ENCODE results near the gene PLXNA4.
"Not testable (repeated sequence)": the region's sequence is repeated elsewhere in the genome, so short reads cannot be mapped to it uniquely, and the experiment has no call there.

PLXNA4 gene

GRCh38 chr7:132575982-132576720 is at the start of gene PLXNA4:
Gene PLXNA4 (minus strand): TSS chr7:132576470. CDS start chr7:132508693, 67,777 bp downstream.
- peak; percentile 38 for DNase-seq (ENCODE audit: low spot score)

- DNase-seq (ENCODE audit: low spot score), result no peak
These were observed 49.4 kb upstream of the PLXNA4 start for GRCh38 chr7:132625651-132626050.

- no peak for DNase-seq (ENCODE audit: low spot score)
These were observed 45.8 kb upstream of the PLXNA4 start for GRCh38 chr7:132622081-132622480.

GRCh38 chr7:132619967-132620366 is 43.7 kb upstream of the PLXNA4 start:
- no peak for DNase-seq (ENCODE audit: low spot score)

- no peak for DNase-seq (ENCODE audit: low spot score)
These were observed 42.7 kb upstream of the PLXNA4 start for GRCh38 chr7:132618956-132619305.

GRCh38 chr7:132618271-132618955 is 42.1 kb upstream of the PLXNA4 start:
- DNase-seq (ENCODE audit: low spot score), result no peak

GRCh38 chr7:132614428-132615318 is 38.4 kb upstream of the PLXNA4 start:
- DNase-seq (ENCODE audit: low spot score), result no peak

- DNase-seq (ENCODE audit: low spot score), result no peak
These were observed 37.5 kb upstream of the PLXNA4 start for GRCh38 chr7:132613737-132614136.

- DNase-seq (ENCODE audit: low spot score), result no peak
These were observed 34.7 kb upstream of the PLXNA4 start for GRCh38 chr7:132610995-132611394.

- DNase-seq (ENCODE audit: low spot score), result peak; percentile 97
These were observed 33.7 kb upstream of the PLXNA4 start for GRCh38 chr7:132609906-132610520.

GRCh38 chr7:132609222-132609621 is 33.0 kb upstream of the PLXNA4 start:
- DNase-seq (ENCODE audit: low spot score), result no peak

GRCh38 chr7:132608523-132608922 is 32.3 kb upstream of the PLXNA4 start:
- DNase-seq (ENCODE audit: low spot score), result no peak

- DNase-seq (ENCODE audit: low spot score), result no peak
These were observed 31.4 kb upstream of the PLXNA4 start for GRCh38 chr7:132607656-132608055.

GRCh38 chr7:132604121-132604520 is 27.9 kb upstream of the PLXNA4 start:
- no peak for DNase-seq (ENCODE audit: low spot score)

- no peak for DNase-seq (ENCODE audit: low spot score)
These were observed 27.1 kb upstream of the PLXNA4 start for GRCh38 chr7:132603220-132603833.

GRCh38 chr7:132601783-132602182 is 25.5 kb upstream of the PLXNA4 start:
- no peak for DNase-seq (ENCODE audit: low spot score)

GRCh38 chr7:132596588-132596987 is 20.3 kb upstream of the PLXNA4 start:
- no peak for DNase-seq (ENCODE audit: low spot score)

- not testable (repeated sequence) for DNase-seq (ENCODE audit: low spot score)
These were observed 18.5 kb upstream of the PLXNA4 start for GRCh38 chr7:132594741-132595140.

GRCh38 chr7:132592936-132593335 is 16.7 kb upstream of the PLXNA4 start:
- no peak for DNase-seq (ENCODE audit: low spot score)

- DNase-seq (ENCODE audit: low spot score), result no peak
These were observed 16.1 kb upstream of the PLXNA4 start for GRCh38 chr7:132592231-132592920.

- DNase-seq (ENCODE audit: low spot score), result no peak
These were observed 13.9 kb upstream of the PLXNA4 start for GRCh38 chr7:132590162-132590561.
